HG03159 (cell line): ENCODE results near the gene DUSP19.

Source experiments
- ATAC-seq: cut with Tn5 transposase; IDR thresholded peaks from one replicate; pipeline ENCODE4 v1.9.1; 2021; ENCODE audit warnings: mild to moderate bottlenecking, moderate library complexity; ENCODE audit not compliant: unreplicated experiment

The DUSP19 gene

GRCh38 chr2:183063083-183063482 is 15.5 kb upstream of the DUSP19 start:
- peak; percentile 96 for ATAC-seq

GRCh38 chr2:183068561-183068960 is 10.0 kb upstream of the DUSP19 start:
- no peak for ATAC-seq

GRCh38 chr2:183069174-183069573 is 9.4 kb upstream of the DUSP19 start:
- ATAC-seq = no peak

GRCh38 chr2:183070942-183071844 is 7.4 kb upstream of the DUSP19 start:
- ATAC-seq = no peak

GRCh38 chr2:183072177-183072576 is 6.4 kb upstream of the DUSP19 start:
- ATAC-seq = no peak

GRCh38 chr2:183078163-183078463 is 434 bp upstream of the DUSP19 start:
- peak; percentile 31 for ATAC-seq

- ATAC-seq = peak; percentile 40
Measured at GRCh38 chr2:183079139-183079775, 710 bp downstream of the DUSP19 start.

- ATAC-seq = no peak
Measured at GRCh38 chr2:183081911-183082310, 3.4 kb downstream of the DUSP19 start.

GRCh38 chr2:183088061-183088460 is 9.5 kb downstream of the DUSP19 start:
- peak; percentile 58 for ATAC-seq

- peak; percentile 41 for ATAC-seq
Measured at GRCh38 chr2:183089192-183089851, 10.8 kb downstream of the DUSP19 start.

- no peak for ATAC-seq
Measured at GRCh38 chr2:183091318-183091953, 12.9 kb downstream of the DUSP19 start.

- no peak for ATAC-seq
Measured at GRCh38 chr2:183091954-183092345, 13.4 kb downstream of the DUSP19 start.

- peak; percentile 82 for ATAC-seq
Measured at GRCh38 chr2:183093857-183094657, 15.5 kb downstream of the DUSP19 start.

- ATAC-seq = no peak
Measured at GRCh38 chr2:183105402-183106134, 27.0 kb downstream of the DUSP19 start.

GRCh38 chr2:183112577-183112976 is 34.0 kb downstream of the DUSP19 start:
- no peak for ATAC-seq

GRCh38 chr2:183113630-183114029 is 35.1 kb downstream of the DUSP19 start:
- no peak for ATAC-seq

- ATAC-seq = no peak
Measured at GRCh38 chr2:183117226-183117625, 38.7 kb downstream of the DUSP19 start.

- no peak for ATAC-seq
Measured at GRCh38 chr2:183123117-183123958, 44.8 kb downstream of the DUSP19 start.

- ATAC-seq = peak; percentile 39
Measured at GRCh38 chr2:183123959-183124221, 45.3 kb downstream of the DUSP19 start.
